Naive thymus-derived CD4-positive, alpha-beta T cell (primary cell): ENCODE data around the gene NCLN. TPM values are rescaled to one million over a fixed set of nuclear protein-coding genes. Genes with fewer than 3 reads are reported as not detected.
A peak's percentile ranks its signal among the peaks of the same experiment; 100 is the strongest.
"Not testable (repeated sequence)": the region's sequence is repeated elsewhere in the genome, so short reads cannot be mapped to it uniquely, and the experiment has no call there.

Experiments
- ATAC-seq: fragments of 150-1000 bp; cut with Tn5 transposase; 2 replicates; pipeline ENCODE4 v1.10.0; 2021; ENCODE audit warnings: mild to moderate bottlenecking, moderate library complexity
- CTCF ChIA-PET: fragments of 350-600 bp; sonication (Branson Sonifier 250); formaldehyde crosslinking; loops from one replicate; lab custom pipeline; 2021; ENCODE audit warnings: antibody characterized with exemption; lab: Charles Lee
- POLR2A ChIA-PET: fragments of 350-600 bp; sonication (Branson Sonifier 250); formaldehyde crosslinking; loops from one replicate; lab custom pipeline; 2021; ENCODE audit warnings: antibody characterized with exemption, inconsistent platforms; lab: Charles Lee
- DNase-seq, 9 donors: peaks; one replicate each; pipeline versions ENCODE4 v3.0.0 to v3.0.0-alpha.2; 2020 to 2022; ENCODE audit warnings: mixed read lengths in 1 of 9
- H3K27ac ChIP-seq: one replicate; pipeline ENCODE4 v1.7.0; 2013; ENCODE audit warnings: mild to moderate bottlenecking, low read depth, low read length, moderate library complexity
- H3K27me3 ChIP-seq, 2 donors: one replicate each; pipeline ENCODE4 v1.7.0; 2013; ENCODE audit warnings: low read length in 2 of 2, mild to moderate bottlenecking in 2 of 2, moderate library complexity in 2 of 2; ENCODE audit not compliant: control insufficient read depth in 2 of 2, insufficient read depth in 2 of 2
- H3K36me3 ChIP-seq, 3 experiments: 1 replicate in 2 of 3; 2 replicates in 1 of 3; pipeline ENCODE4 v1.7.0; 2013; ENCODE audit warnings: low read length in 3 of 3, mild to moderate bottlenecking in 3 of 3, moderate library complexity in 1 of 3; ENCODE audit not compliant: insufficient read depth in 3 of 3, control insufficient read depth in 2 of 3
- H3K4me1 ChIP-seq, 2 donors: one replicate each; pipeline ENCODE4 v1.7.0; 2013; ENCODE audit warnings: low read length in 2 of 2, mild to moderate bottlenecking in 2 of 2, moderate library complexity in 1 of 2; ENCODE audit not compliant: control insufficient read depth in 2 of 2, insufficient read depth in 2 of 2
- H3K4me3 ChIP-seq: 2 replicates; pipeline ENCODE4 v1.7.0; 2013; ENCODE audit warnings: mild to moderate bottlenecking, low read length
- H3K9me3 ChIP-seq, 3 experiments: 1 replicate in 2 of 3; 2 replicates in 1 of 3; pipeline ENCODE4 v1.7.0; 2013; ENCODE audit warnings: low read length in 3 of 3; ENCODE audit not compliant: control insufficient read depth in 2 of 3
- H3K27ac Mint-ChIP-seq, 9 donors: one replicate each; pipeline ENCODE4 v1.8.0; 2020 to 2022; ENCODE audit warnings: mixed read lengths in 9 of 9, mild to moderate bottlenecking in 8 of 9, moderate library complexity in 5 of 9, inconsistent platforms in 2 of 9
- H3K27me3 Mint-ChIP-seq, 5 donors: one replicate each; pipeline ENCODE4 v1.8.0; 2021 to 2022; ENCODE audit warnings: mixed read lengths in 5 of 5, mild to moderate bottlenecking in 1 of 5
- H3K36me3 Mint-ChIP-seq, 5 donors: one replicate each; pipeline ENCODE4 v1.8.0; 2020 to 2022; ENCODE audit warnings: mixed read lengths in 5 of 5, mild to moderate bottlenecking in 3 of 5, inconsistent platforms in 1 of 5
- H3K4me1 Mint-ChIP-seq, 7 donors: one replicate each; pipeline ENCODE4 v1.8.0; 2020 to 2022; ENCODE audit warnings: mixed read lengths in 7 of 7, mild to moderate bottlenecking in 3 of 7, inconsistent platforms in 1 of 7
- H3K4me3 Mint-ChIP-seq, 10 donors: one replicate each; pipeline ENCODE4 v1.8.0; 2020 to 2022; ENCODE audit warnings: mild to moderate bottlenecking in 10 of 10, mixed read lengths in 10 of 10, moderate library complexity in 6 of 10, inconsistent platforms in 2 of 10
- H3K9me3 Mint-ChIP-seq, 11 donors: one replicate each; pipeline ENCODE4 v1.8.0; 2020 to 2022; ENCODE audit warnings: mixed read lengths in 11 of 11, mild to moderate bottlenecking in 4 of 11, inconsistent platforms in 1 of 11, moderate library complexity in 1 of 11
- intact Hi-C, 2 donors: fragments of 100-400 bp; cut with micrococcal nuclease; formaldehyde crosslinking; loops; one replicate each; pipeline ENCODE4 v1.15.1; 2023
- polyA plus RNA-seq, 2 donors: library from polyadenylated mRNA; unstranded; fragments of 300-500 nt; fragmentation: Illumina TruSeq; gene quantifications; one replicate each; pipeline ENCODE4 v1.2.3, GENCODE V29; 2021
- total RNA-seq, 6 experiments: library from RNA in 5 of 6; stranded (reverse) in 5 of 6; gene quantifications; 1 replicate in 5 of 6; 2 replicates in 1 of 6; pipeline ENCODE4 v1.2.3 and lab custom pipeline; 2021 to 2026

Gene NCLN
- total and polyA plus RNA-seq, 7 experiments from 2014 or later, result 19.9 to 64.7 (median 51.7) TPM

DNA sequence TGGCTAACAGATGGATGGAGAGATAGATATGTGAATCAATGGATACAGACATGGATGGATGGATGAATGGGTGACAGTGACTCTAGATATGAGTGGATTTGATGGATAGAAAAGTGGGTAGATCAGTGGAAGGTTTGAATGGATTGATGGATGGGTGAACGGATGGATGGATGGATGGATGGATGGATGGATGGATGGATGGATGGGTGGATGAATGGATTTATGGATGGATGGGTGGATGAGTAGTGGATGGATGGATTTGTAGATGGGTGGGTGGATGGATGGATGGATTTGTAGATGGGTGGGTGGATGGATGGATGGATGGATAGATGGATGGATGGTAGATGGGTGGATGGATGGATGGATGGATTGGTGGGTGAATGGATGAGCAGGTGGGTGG is 45.6 kb downstream of the NCLN start:
- Mint-ChIP-seq H3K27ac (no peak overlapping the region), H3K4me3 (no peak overlapping the region), H3K9me3 (peaks cover 0 to 6% (median 0%) of the 10 kb centered on the region in 11 donors), H3K36me3 (no peaks in the 10 kb centered on the region), H3K27me3 (peaks cover 21 to 38% (median 29%) of the 10 kb centered on the region in 5 donors), H3K4me1 (peaks cover 0 to 4% (median 0%) of the 10 kb centered on the region in 7 donors)
- ATAC-seq (no peak), DNase-seq (no peak)
- Histone ChIP-seq H3K4me1 (no peaks in the 10 kb centered on the region), H3K27me3 (no peaks in the 10 kb centered on the region), H3K27ac (no peak overlapping the region), H3K36me3 (no peaks in the 10 kb centered on the region), H3K4me3 (no peak overlapping the region), H3K9me3 (no peaks in the 10 kb centered on the region)
- ChIA-PET CTCF (interaction anchor here (0.6 kb wide), 1 partner anchor 12 kb away, joined by 3 read pairs; no protein-coding TSS in a partner anchor), POLR2A (no interaction called here)
- intact Hi-C loops, result no loop called here

- Histone ChIP-seq H3K27ac (no peak overlapping the region), H3K36me3 (no peaks in the 10 kb centered on the region), H3K4me1 (no peaks in the 10 kb centered on the region), H3K9me3 (no peaks in the 10 kb centered on the region), H3K27me3 (no peaks in the 10 kb centered on the region), H3K4me3 (no peak overlapping the region)
- CTCF ChIA-PET, result interaction anchor here (0.8 kb wide), 1 partner anchor 254 kb away, joined by 4 read pairs; no protein-coding TSS in a partner anchor
- Mint-ChIP-seq H3K27ac (no peak overlapping the region), H3K36me3 (no peaks in the 10 kb centered on the region), H3K4me3 (no peak overlapping the region), H3K27me3 (peaks cover 11 to 24% (median 15%) of the 10 kb centered on the region in 5 donors), H3K4me1 (peaks cover 0 to 2% (median 0%) of the 10 kb centered on the region in 7 donors), H3K9me3 (peaks cover 0 to 6% (median 0%) of the 10 kb centered on the region in 11 donors)
- POLR2A ChIA-PET, result no interaction called here
- DNase-seq, result no peak
- intact Hi-C loops, result no loop called here
- ATAC-seq, result no peak
These were observed 47.4 kb downstream of the NCLN start for GRCh38 chr19:3233116-3233515.

GRCh38 chr19:3233831-3234230 is 48.1 kb downstream of the NCLN start:
- ATAC-seq (no peak), DNase-seq (no peak)
- H3K4me1 ChIP-seq, result no peaks in the 10 kb centered on the region
- H3K9me3 Mint-ChIP-seq, result peaks cover 0 to 6% (median 0%) of the 10 kb centered on the region in 11 donors
- peak overlapping the region in 1 of 9 donors; percentile 80 for H3K27ac Mint-ChIP-seq
- no peaks in the 10 kb centered on the region for H3K9me3 ChIP-seq
- no peak overlapping the region for H3K4me3 Mint-ChIP-seq
- ChIA-PET POLR2A (interaction anchor here (0.6 kb wide), 1 partner anchor 766 kb away, joined by 3 read pairs; no protein-coding TSS in a partner anchor), CTCF (no interaction called here)
- H3K36me3 ChIP-seq, result no peaks in the 10 kb centered on the region
- peaks cover 0 to 1% (median 0%) of the 10 kb centered on the region in 7 donors for H3K4me1 Mint-ChIP-seq
- no peaks in the 10 kb centered on the region for H3K36me3 Mint-ChIP-seq
- no peaks in the 10 kb centered on the region for H3K27me3 ChIP-seq
- no peak overlapping the region for H3K27ac ChIP-seq
- H3K27me3 Mint-ChIP-seq, result peaks cover 10 to 22% (median 14%) of the 10 kb centered on the region in 5 donors
- intact Hi-C loops, result no loop called here
- no peak overlapping the region for H3K4me3 ChIP-seq

DNA sequence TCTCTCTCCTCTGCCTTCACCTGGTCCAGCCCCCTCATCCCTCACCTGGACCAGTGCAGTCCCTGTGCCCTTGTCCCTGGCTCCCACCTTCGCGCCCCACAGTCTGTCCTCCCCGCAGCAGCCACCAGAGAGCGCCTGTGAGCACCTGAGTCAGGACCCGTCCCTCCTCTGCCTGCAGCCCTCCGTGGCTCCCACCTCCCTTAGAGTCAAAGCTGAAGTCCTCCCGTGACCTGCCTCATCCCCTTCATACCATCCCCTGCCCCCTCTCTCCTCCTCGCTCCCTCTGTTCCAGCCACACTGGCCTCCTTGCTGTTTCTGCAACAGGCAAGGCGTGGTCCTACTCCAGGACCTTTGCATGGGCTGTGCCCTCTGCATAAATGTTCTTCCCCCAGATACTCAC is 49.1 kb downstream of the NCLN start:
- CTCF ChIA-PET, result no interaction called here
- no peaks in the 10 kb centered on the region for H3K4me1 ChIP-seq
- no peaks in the 10 kb centered on the region for H3K36me3 ChIP-seq
- peaks cover 0 to 1% (median 0%) of the 10 kb centered on the region in 7 donors for H3K4me1 Mint-ChIP-seq
- H3K27ac ChIP-seq, result no peak overlapping the region
- no peak for ATAC-seq
- POLR2A ChIA-PET, result interaction anchor here (0.7 kb wide), 1 partner anchor 20 kb away, joined by 3 read pairs; no protein-coding TSS in a partner anchor
- intact Hi-C loops, result no loop called here
- no peaks in the 10 kb centered on the region for H3K9me3 ChIP-seq
- peaks cover 0 to 6% (median 0%) of the 10 kb centered on the region in 11 donors for H3K9me3 Mint-ChIP-seq
- no peak overlapping the region for H3K4me3 ChIP-seq
- DNase-seq, result no peak
- no peak overlapping the region for H3K27ac Mint-ChIP-seq
- H3K27me3 ChIP-seq, result no peaks in the 10 kb centered on the region
- peaks cover 3 to 17% (median 14%) of the 10 kb centered on the region in 5 donors for H3K27me3 Mint-ChIP-seq
- H3K4me3 Mint-ChIP-seq, result no peak overlapping the region
- no peaks in the 10 kb centered on the region for H3K36me3 Mint-ChIP-seq

DNA sequence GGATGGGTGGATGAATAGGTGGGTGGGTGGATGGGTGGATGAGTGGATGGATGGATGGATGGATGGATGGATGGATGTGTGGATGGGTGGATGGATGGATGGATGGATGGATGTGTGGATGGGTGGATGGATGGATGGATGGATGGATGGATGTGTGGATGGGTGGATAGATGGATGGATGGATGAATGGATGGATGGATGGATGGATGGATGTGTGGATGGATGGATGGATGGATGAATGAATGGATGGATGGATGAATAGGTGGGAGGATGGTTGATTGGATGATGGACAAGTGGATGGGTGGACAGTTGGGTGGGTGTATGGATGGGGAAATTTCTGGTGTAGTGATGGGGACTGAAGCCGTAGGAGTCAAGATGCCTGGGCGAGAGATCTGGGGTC is 49.9 kb downstream of the NCLN start:
- ATAC-seq, H3K36me3 Mint-ChIP-seq, H3K27ac ChIP-seq, DNase-seq, H3K4me3 Mint-ChIP-seq, H3K9me3 ChIP-seq, H3K27ac Mint-ChIP-seq, H3K27me3 ChIP-seq, CTCF ChIA-PET, intact Hi-C loops, H3K36me3 ChIP-seq, H3K4me1 Mint-ChIP-seq, H3K4me3 ChIP-seq, H3K4me1 ChIP-seq, H3K9me3 Mint-ChIP-seq: not testable (repeated sequence)
- H3K27me3 Mint-ChIP-seq, result peaks cover 3 to 19% (median 14%) of the 10 kb centered on the region in 5 donors
- POLR2A ChIA-PET, result interaction anchor here (0.7 kb wide), 1 partner anchor 20 kb away, joined by 3 read pairs; no protein-coding TSS in a partner anchor

GRCh38 chr19:3236272-3236671 is 50.5 kb downstream of the NCLN start:
- H3K36me3 Mint-ChIP-seq, result no peaks in the 10 kb centered on the region
- no peaks in the 10 kb centered on the region for H3K36me3 ChIP-seq
- peaks cover 0 to 6% (median 0%) of the 10 kb centered on the region in 11 donors for H3K9me3 Mint-ChIP-seq

DNA sequence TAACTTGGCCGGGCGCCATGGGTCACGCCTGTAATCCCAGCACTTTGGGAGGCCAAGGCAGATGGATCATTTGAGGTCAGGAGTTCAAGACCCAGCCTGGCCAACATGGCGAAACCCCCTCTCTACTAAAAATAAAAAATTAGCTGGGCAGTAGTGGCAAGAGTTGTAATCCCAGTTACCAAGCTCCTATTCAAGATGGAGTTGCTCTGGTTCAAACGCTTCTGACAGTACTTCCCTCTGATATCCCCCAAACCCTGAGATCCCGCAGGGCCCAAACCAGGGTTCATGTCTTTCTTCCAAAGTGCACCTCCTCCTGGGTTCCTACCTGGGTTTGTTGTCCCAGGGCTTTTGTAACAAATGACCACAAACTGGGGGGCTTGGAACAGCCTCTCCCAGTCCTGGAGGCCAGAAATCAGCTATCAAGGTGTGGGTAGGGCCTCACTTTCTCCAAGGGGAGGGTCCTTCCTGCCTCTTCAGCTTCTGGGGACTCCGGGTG is 52.4 kb downstream of the NCLN start:
- no peaks in the 10 kb centered on the region for H3K36me3 Mint-ChIP-seq
- DNase-seq (no peak), ATAC-seq (no peak)
- peaks cover 0 to 1% (median 0%) of the 10 kb centered on the region in 7 donors for H3K4me1 Mint-ChIP-seq
- no peak overlapping the region for H3K27ac ChIP-seq
- H3K4me1 ChIP-seq, result no peaks in the 10 kb centered on the region
- no peaks in the 10 kb centered on the region for H3K9me3 ChIP-seq
- H3K27ac Mint-ChIP-seq, result no peak overlapping the region
- POLR2A ChIA-PET, result no interaction called here
- H3K36me3 ChIP-seq, result no peaks in the 10 kb centered on the region
- intact Hi-C loops, result no loop called here
- no peaks in the 10 kb centered on the region for H3K27me3 ChIP-seq
- CTCF ChIA-PET, result no interaction called here
- H3K4me3 ChIP-seq, result no peak overlapping the region
- no peak overlapping the region for H3K4me3 Mint-ChIP-seq
- H3K9me3 Mint-ChIP-seq, result peaks cover 0 to 4% (median 0%) of the 10 kb centered on the region in 11 donors
- peaks cover 3 to 25% (median 12%) of the 10 kb centered on the region in 5 donors for H3K27me3 Mint-ChIP-seq

More at GRCh38 chr19:3236272-3236671, 50.5 kb downstream of the NCLN start:
- H3K27ac Mint-ChIP-seq, result no peak overlapping the region
- H3K27me3 Mint-ChIP-seq, result peaks cover 3 to 19% (median 14%) of the 10 kb centered on the region in 5 donors
- Histone ChIP-seq H3K4me3 (no peak overlapping the region), H3K27me3 (no peaks in the 10 kb centered on the region), H3K4me1 (no peaks in the 10 kb centered on the region), H3K27ac (no peak overlapping the region), H3K9me3 (no peaks in the 10 kb centered on the region)
- ChIA-PET CTCF (no interaction called here), POLR2A (no interaction called here)
- no peak for ATAC-seq
- intact Hi-C loops, result no loop called here
- no peak for DNase-seq
- H3K4me1 Mint-ChIP-seq, result peaks cover 0 to 1% (median 0%) of the 10 kb centered on the region in 7 donors
- no peak overlapping the region for H3K4me3 Mint-ChIP-seq
